Measurements from ENCODE around the gene RAPGEF5.

The RAPGEF5 gene

GRCh38 chr7:22143491-22143890 lies 213.5 kb downstream of the RAPGEF5 start:
- DNase-seq, result no peak

- no peak for DNase-seq
Observed at GRCh38 chr7:22142572-22142971, 214.4 kb downstream of the RAPGEF5 start.

- no peak for DNase-seq
Observed at GRCh38 chr7:22141355-22141754, 215.6 kb downstream of the RAPGEF5 start.

GRCh38 chr7:22140578-22140977 lies 216.4 kb downstream of the RAPGEF5 start:
- DNase-seq, result no peak

GRCh38 chr7:22138886-22139285 lies 218.1 kb downstream of the RAPGEF5 start:
- DNase-seq, result no peak

- no peak for DNase-seq
Observed at GRCh38 chr7:22138106-22138505, 218.8 kb downstream of the RAPGEF5 start.

- DNase-seq, result no peak
Observed at GRCh38 chr7:22137466-22137865, 219.5 kb downstream of the RAPGEF5 start.

GRCh38 chr7:22137026-22137425 lies 219.9 kb downstream of the RAPGEF5 start:
- DNase-seq, result no peak

GRCh38 chr7:22129819-22130580 lies 227.0 kb downstream of the RAPGEF5 start:
- DNase-seq, result no peak

GRCh38 chr7:22129166-22129565 lies 227.8 kb downstream of the RAPGEF5 start:
- no peak for DNase-seq

- DNase-seq, result no peak
Observed at GRCh38 chr7:22128528-22128920, 228.4 kb downstream of the RAPGEF5 start.

GRCh38 chr7:22127835-22128527 lies 229.0 kb downstream of the RAPGEF5 start:
- no peak for DNase-seq

- no peak for DNase-seq
Observed at GRCh38 chr7:22125436-22125835, 231.5 kb downstream of the RAPGEF5 start.

- DNase-seq, result no peak
Observed at GRCh38 chr7:22124941-22125340, 232.0 kb downstream of the RAPGEF5 start.

GRCh38 chr7:22123139-22123538 lies 233.8 kb downstream of the RAPGEF5 start:
- DNase-seq, result no peak

- no peak for DNase-seq
Observed at GRCh38 chr7:22121702-22122474, 235.1 kb downstream of the RAPGEF5 start.

GRCh38 chr7:22120391-22121053 lies 236.4 kb downstream of the RAPGEF5 start:
- peak; percentile 74 for DNase-seq

- DNase-seq, result no peak
Observed at GRCh38 chr7:22117222-22117621, 239.7 kb downstream of the RAPGEF5 start.

GRCh38 chr7:22116451-22117030 lies 240.4 kb downstream of the RAPGEF5 start:
- DNase-seq, result no peak

- DNase-seq, result no peak
Observed at GRCh38 chr7:22115689-22116088, 241.3 kb downstream of the RAPGEF5 start.

- DNase-seq, result no peak
Observed at GRCh38 chr7:22114440-22114981, 242.4 kb downstream of the RAPGEF5 start.

- no peak for DNase-seq
Observed at GRCh38 chr7:22113041-22113440, 243.9 kb downstream of the RAPGEF5 start.
